ENCODE measurements around the gene KBTBD3. TPM values are rescaled to one million over a fixed set of nuclear protein-coding genes. Genes with fewer than 3 reads are reported as not detected.

KBTBD3 gene
- total and polyA plus RNA-seq, 2 of the 4 experiments (the other 2 are of a cell fraction) = 1.6 to 1.7 TPM

- TF ChIP-seq MXI1 (IDR thresholded peaks at IDR 0.05; ENCODE audit: borderline replicate concordance, low read depth, low read length) (peak; percentile 43; the same call in 1 of the 2 replicates), MAFK (IDR thresholded peaks at IDR 0.05; ENCODE audit: low read depth, low read length) (0 out of 2 replicates have a peak, but pooled peaks have one; percentile 4), NFE2L2 (IDR thresholded peaks at IDR 0.05; ENCODE audit: low read depth, low read length) (no peak), POLR2A (IDR thresholded peaks at IDR 0.05; ENCODE audit: low read depth, low read length) (no peak; the same call in 1 of the 2 replicates)
These were observed 55.0 kb downstream of the KBTBD3 start, which contains the start of gene MSANTD4 (continued) for GRCh38 chr11:106021967-106022794.

Measured in IMR-90 (cell line).